Kidney (tissue), 14 donors: Measurements from ENCODE around the gene RERE. TPM values are rescaled to one million over a fixed set of nuclear protein-coding genes. Genes with fewer than 3 reads are reported as not detected.
A peak's percentile ranks its signal among the peaks of the same experiment; 100 is the strongest.

ENCODE experiments used
- DNase-seq, 5 donors: peaks; one replicate each; pipeline ENCODE4 v3.0.0-alpha.2; 2013 to 2020
- FAIRE-seq: peaks from 2 replicates; lab custom pipeline; 2012; peaks lifted over from hg19 to GRCh38; lab: Jason Lieb, UNC
- H3K27ac ChIP-seq, 2 donors: one replicate each; pipeline ENCODE4 v1.7.0; 2013; ENCODE audit warnings: low read depth in 2 of 2, low read length in 2 of 2, inconsistent platforms in 1 of 2
- H3K27me3 ChIP-seq: one replicate; pipeline ENCODE4 v1.7.1; 2013; ENCODE audit warnings: low read length, inconsistent platforms; ENCODE audit not compliant: control insufficient read depth, insufficient read depth
- H3K36me3 ChIP-seq, 3 donors: one replicate each; pipeline versions ENCODE4 v1.7.0 to v1.7.1; 2013; ENCODE audit warnings: low read length in 3 of 3, control low read depth in 1 of 3, inconsistent platforms in 1 of 3; ENCODE audit not compliant: insufficient read depth in 3 of 3, control insufficient read depth in 2 of 3
- H3K4me1 ChIP-seq, 3 donors: one replicate each; pipeline versions ENCODE4 v1.7.0 to v1.7.1; 2013; ENCODE audit warnings: low read length in 3 of 3, inconsistent platforms in 1 of 3, low read depth in 1 of 3; ENCODE audit not compliant: control insufficient read depth in 2 of 3, insufficient read depth in 2 of 3
- H3K4me3 ChIP-seq, 3 donors: one replicate each; pipeline versions ENCODE4 v1.7.0 to v1.8.1; 2013; ENCODE audit warnings: low read length in 3 of 3, control low read depth in 1 of 3, inconsistent platforms in 1 of 3
- H3K9ac ChIP-seq, 3 donors: one replicate each; pipeline versions ENCODE4 v1.7.0 to v1.7.1; 2013; ENCODE audit warnings: low read length in 3 of 3, control low read depth in 1 of 3, inconsistent platforms in 1 of 3
- H3K9me3 ChIP-seq, 3 donors: one replicate each; pipeline versions ENCODE4 v1.7.0 to v1.7.1; 2013; ENCODE audit warnings: low read length in 3 of 3, control low read depth in 1 of 3, inconsistent platforms in 1 of 3; ENCODE audit not compliant: control insufficient read depth in 2 of 3, insufficient read depth in 1 of 3
- CTCF ChIP-seq: IDR thresholded peaks from 3 replicates; pipeline ENCODE4 v1.5.1; 2012; ENCODE audit warnings: mild to moderate bottlenecking, moderate library complexity, borderline replicate concordance; ENCODE audit not compliant: insufficient read depth; ENCODE audit errors: extremely low read depth
- intact Hi-C: fragments of 100-400 bp; cut with DNase I; formaldehyde crosslinking; loops from one replicate; pipeline ENCODE4 v1.11.1; 2022
- polyA plus RNA-seq: library from polyadenylated mRNA; stranded (reverse); fragments of 350-450 nt; fragmentation: Illumina TruSeq; extraction: RNeasy Lipid Tissue Mini Kit (QIAGEN cat#74804); gene quantifications from one replicate; pipeline ENCODE4 v1.2.3, GENCODE V29; 2014; ENCODE audit warnings: low read depth, low replicate concordance; ENCODE audit not compliant: insufficient read depth
- total RNA-seq: library from RNA; stranded (reverse); fragmentation: NEBNext Ultra II Directional; extraction: Animal tissue kit (Norgen Biotek cat#: 25700); gene quantifications from one replicate; pipeline ENCODE4 v1.2.1, GENCODE V29; 2021
- donor health status: control.
- donor health status: control.
- donor health status: control.
- donor health status: control.
- donor health status: control.
- donor health status: DM: yes; HTN: yes; CAD: no.
- donor health status: Normal renal cell carcinoma (clear cell type).

RERE gene
- total and polyA plus RNA-seq, 2 donors from 2014 or later = 37.2 to 176 TPM

GRCh38 chr1:8483586-8483985, 333.9 kb downstream of the RERE start:
- DNase-seq (no peak), FAIRE-seq (no peak)
- H3K9me3 ChIP-seq = no peaks in the 10 kb centered on the region
- no peak overlapping the region for H3K4me3 ChIP-seq
- H3K4me1 ChIP-seq = no peaks in the 10 kb centered on the region
- no peaks in the 10 kb centered on the region for H3K36me3 ChIP-seq
- H3K9ac ChIP-seq = no peak overlapping the region
- intact Hi-C loops = no loop called here
- no peaks in the 10 kb centered on the region for H3K27me3 ChIP-seq
- H3K27ac ChIP-seq = no peak overlapping the region
- TF ChIP-seq CTCF = no peak

- no peak for DNase-seq
- intact Hi-C loops = no loop called here
- Histone ChIP-seq H3K36me3 (no peaks in the 10 kb centered on the region), H3K9ac (no peak overlapping the region), H3K9me3 (no peaks in the 10 kb centered on the region), H3K4me3 (no peak overlapping the region), H3K27me3 (no peaks in the 10 kb centered on the region), H3K4me1 (peaks cover 0 to 5% (median 0%) of the 10 kb centered on the region in 3 donors), H3K27ac (no peak overlapping the region)
- no peak for TF ChIP-seq CTCF
- no peak for FAIRE-seq
These were observed 334.5 kb downstream of the RERE start for GRCh38 chr1:8482979-8483381.

DNA sequence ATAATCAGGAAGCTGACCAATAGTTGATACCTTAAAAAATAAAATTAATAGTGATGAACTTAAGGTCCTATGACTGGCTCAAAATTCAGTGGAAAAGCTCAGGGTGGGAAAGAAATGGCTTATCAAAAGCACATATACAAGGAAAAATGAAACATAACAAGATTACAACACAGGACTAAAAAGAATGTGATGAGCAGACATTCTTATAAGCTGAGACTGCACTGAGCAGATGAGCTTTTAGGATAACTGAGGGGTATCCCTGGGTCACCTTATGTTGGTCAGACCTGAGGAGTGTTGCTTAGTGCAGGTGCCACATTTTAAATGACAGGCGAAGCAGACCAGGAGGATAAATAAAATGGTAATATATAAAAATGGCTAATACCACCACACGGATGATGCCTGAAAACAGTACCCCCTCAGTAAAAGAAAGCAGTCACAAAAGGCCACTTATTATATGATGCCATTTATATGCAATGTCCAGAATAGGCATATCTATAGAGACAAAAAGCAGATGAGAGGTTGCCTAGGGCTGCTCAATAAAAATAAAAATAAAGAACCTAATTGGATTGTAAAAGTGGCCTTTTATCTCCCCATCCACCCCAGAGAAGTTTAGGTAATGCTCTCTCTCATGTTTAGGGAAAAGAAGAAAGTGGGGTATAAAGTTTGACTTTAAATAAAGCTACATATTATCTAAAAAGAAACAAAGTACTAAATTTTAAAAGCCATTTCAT, 335.6 kb downstream of the RERE start:
- Histone ChIP-seq H3K27ac (no peak overlapping the region), H3K4me3 (no peak overlapping the region), H3K36me3 (no peaks in the 10 kb centered on the region), H3K4me1 (peaks cover 0 to 15% (median 4%) of the 10 kb centered on the region in 3 donors), H3K9me3 (no peaks in the 10 kb centered on the region), H3K9ac (no peak overlapping the region), H3K27me3 (no peaks in the 10 kb centered on the region)
- intact Hi-C loops = no loop called here
- FAIRE-seq = no peak
- DNase-seq = no peak
- TF ChIP-seq CTCF = no peak

GRCh38 chr1:8478566-8478965, 338.9 kb downstream of the RERE start:
- Histone ChIP-seq H3K27me3 (no peaks in the 10 kb centered on the region), H3K36me3 (no peaks in the 10 kb centered on the region), H3K4me3 (no peak overlapping the region), H3K4me1 (peaks cover 3 to 17% (median 9%) of the 10 kb centered on the region in 3 donors), H3K9ac (no peak overlapping the region), H3K9me3 (no peaks in the 10 kb centered on the region), H3K27ac (peak overlapping the region in 1 of 2 donors; percentile 43)
- DNase-seq = no peak
- intact Hi-C loops = no loop called here
- no peak for FAIRE-seq
- TF ChIP-seq CTCF = no peak
